ENCODE measurements around the gene PTPN14.

The PTPN14 gene

DNA sequence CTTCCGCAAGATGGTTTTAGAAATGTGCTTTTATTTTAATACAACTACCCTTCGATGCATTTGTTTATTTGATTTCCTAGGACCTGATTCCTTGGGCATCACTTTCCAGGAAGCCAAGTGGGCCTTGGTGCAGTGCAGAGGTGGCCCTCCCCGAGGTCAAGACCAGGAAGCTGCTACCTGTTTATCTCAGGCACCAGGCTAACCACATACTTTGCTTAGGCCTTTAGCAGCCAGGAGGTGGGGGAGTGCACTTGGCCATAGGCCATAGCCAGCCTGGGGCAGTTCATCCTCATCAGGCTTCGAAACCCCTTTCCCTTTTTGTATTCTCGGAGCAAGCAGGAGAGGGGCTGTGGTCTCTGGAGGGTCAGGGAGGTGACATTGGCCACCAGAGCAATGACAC, 225.0 kb downstream of the PTPN14 start:
- DNase-seq = no peak

DNA sequence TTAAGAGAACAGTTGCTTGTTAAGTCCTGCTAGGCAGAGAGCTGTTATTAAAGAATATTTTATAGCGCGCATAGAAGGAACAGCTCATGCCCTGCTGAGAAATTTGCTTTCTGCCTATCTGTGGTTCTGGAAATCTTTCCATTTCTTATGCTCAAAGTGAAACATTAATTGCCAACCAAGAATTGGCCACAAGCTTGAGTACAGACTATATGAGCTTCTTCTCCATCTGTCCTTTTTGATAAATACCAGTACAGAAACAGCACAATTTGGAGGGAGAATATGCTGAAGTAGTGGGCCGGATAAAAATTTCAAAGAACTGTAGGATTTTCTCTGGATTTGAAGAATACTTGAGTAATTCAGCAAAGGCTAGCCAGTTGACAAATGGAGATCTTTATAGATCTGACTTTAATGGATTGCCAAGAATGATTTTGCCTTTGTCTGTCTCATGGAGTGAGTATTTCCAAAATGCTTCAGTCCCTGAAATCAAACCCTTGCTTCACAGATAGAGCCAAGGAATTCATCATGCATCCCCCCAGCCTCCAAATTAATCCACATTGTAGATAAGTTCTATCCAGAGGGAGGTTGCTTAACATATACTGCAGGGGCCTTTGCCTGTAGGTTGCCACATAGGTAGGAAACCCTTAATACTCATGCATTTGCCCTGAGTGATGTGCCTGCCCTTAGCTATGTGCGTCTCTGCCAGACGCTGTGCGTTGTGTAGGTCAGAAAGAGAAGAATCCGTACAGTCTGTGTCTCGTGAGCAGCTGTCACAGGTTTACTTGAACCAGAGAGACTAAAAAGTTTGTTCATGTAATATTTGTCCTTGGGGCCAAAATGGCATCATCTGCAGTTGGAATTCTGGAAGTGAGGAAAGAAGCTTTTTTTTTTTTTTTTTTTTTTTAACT, 226.3 kb downstream of the PTPN14 start:
- no peak for DNase-seq

- DNase-seq = no peak
Measured at GRCh38 chr1:214321705-214322453, 229.5 kb downstream of the PTPN14 start.

GRCh38 chr1:214319938-214320337, 231.5 kb downstream of the PTPN14 start:
- no peak for DNase-seq

DNA sequence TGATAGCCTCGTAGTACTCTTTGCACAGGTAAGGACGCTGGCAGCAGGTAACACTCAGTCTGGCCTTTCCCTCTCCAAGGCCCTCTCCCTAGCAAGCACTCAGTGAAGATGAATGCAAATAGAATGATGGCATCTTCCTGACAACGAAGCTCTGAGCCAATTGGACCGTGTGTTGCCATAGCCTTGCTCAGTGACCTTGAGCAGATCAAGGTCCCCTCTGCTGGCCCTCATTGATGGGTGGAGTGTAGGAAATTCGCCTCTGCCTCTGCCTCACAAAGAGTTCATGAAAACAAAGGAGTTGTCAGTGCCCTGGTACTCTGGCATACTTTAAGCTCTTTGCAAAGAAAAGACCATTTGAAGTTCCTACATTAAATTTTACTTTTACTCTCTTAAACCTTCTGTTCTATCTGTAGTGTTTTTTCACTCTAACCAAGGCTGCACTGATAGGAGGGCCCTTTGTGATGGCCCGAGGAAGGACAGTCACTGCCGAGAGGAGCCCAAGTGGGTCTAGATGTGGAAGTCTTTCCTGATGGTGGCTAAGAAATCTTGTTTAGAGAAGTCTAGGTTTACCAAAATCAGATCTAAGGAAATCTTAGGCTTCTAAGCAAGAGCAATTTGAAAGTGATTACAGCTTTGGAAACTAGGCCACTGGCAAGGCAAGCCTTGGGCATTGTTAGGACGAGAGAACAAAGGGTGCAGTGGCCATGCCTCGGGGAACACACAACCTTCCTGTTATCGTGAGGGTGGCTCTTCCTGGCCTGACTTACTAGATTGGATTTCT, 232.3 kb downstream of the PTPN14 start:
- no peak for DNase-seq

- DNase-seq = no peak
Measured at GRCh38 chr1:214318356-214318755, 233.0 kb downstream of the PTPN14 start.

- DNase-seq = no peak
Measured at GRCh38 chr1:214317734-214318133, 233.7 kb downstream of the PTPN14 start.

- no peak for DNase-seq
Measured at GRCh38 chr1:214317300-214317699, 234.1 kb downstream of the PTPN14 start.

GRCh38 chr1:214316593-214316992, 234.8 kb downstream of the PTPN14 start:
- no peak for DNase-seq

DNA sequence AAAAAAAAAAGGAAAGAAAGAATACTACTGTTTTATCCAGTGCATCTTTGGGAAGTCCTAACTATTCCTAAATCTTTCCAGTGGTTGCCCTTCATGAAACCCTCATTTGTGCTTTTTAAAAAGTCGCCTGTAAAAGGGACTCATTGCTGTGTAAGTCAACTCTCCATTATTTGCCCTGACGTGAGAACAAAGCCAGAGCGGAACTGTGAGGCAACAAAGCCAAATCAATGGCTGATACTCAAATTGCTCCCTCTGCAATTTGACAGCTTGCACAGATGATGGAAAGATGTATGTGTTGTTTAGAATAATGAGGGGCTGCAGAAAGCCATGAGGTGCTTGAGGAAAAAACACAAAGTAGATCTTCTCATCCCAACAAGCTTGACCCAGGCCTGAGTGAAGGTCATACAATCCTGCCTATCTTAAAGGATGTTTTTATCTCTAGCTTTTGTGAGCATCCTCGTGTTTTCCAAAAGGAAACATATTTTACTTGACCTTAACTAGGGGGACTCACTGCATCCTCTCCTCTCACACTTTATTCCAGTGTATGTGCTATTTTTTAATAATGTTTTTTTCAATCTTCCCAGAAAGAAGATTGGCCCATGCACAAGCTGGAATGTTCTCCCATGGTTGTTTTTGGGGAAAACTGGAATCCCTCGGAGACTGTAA, 237.1 kb downstream of the PTPN14 start:
- no peak for DNase-seq

DNA sequence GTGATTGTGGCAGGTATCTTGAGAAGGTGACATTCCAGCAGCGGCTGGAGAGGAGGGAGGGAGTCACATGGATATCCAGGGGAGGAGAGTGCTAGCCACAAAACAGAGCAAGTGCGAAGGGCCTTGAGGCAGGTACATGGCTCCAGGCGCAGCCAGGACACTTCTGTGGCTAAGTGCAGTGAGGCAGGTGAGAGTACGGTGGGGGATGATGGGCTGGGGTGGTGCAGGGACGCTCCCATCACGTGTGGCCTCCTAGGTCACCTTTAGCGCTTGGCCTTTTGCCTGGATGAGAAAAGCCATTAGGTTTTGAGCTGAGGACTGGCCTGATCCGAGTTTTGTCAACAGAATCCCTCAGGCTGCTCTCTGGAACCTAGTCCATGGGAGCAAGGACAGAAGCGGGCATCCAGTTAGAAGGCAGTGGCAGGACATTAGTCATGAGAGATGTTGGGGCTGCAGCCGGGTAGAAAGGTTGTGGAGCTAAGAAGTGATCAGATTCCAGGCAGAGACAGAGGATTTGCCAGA, 238.8 kb downstream of the PTPN14 start:
- DNase-seq = no peak

DNA sequence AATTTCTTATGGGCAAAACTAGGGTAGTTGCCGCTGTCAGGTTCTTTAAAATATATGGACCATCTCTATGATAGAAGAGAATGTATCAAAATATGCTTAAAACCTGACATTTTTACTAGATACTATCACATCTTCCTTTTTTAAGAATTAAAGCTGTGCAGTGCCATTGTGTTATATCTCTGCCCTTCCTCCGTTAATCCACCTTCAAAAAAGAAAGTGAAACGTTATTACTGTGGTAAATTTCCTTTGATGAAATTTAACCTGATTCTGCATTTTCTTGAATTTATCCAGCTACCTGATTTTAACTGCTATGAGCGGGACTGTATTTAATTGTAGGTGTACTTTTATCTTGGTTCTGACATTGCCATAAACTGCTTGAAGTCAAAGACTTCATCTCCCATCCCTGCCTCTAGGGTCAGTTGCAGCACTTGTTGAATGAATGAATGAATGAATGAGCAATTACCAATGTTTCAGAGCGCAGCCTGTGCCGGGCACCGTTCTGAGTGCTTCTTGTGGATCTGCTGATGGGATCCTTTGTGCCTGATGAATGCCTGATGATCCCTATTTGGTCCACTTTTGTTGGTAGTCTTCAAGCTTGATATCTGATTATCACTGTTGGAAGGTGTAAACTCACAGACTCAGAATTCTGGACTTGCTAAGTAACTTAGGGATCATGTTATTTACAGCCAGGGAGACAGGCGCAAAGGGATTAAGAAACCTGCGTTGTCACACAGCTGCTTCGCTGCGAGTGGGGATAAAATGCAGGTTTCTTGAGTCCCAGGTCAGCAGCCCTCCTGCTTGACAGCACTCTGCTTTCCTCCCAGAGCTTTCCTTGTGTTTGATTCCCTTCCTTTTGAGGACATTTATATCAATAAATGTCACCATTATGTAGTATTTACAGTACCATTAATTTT, 240.4 kb downstream of the PTPN14 start:
- no peak for DNase-seq

GRCh38 chr1:214310010-214310409, 241.4 kb downstream of the PTPN14 start:
- no peak for DNase-seq

- no peak for DNase-seq
Measured at GRCh38 chr1:214306269-214306668, 245.1 kb downstream of the PTPN14 start.

DNA sequence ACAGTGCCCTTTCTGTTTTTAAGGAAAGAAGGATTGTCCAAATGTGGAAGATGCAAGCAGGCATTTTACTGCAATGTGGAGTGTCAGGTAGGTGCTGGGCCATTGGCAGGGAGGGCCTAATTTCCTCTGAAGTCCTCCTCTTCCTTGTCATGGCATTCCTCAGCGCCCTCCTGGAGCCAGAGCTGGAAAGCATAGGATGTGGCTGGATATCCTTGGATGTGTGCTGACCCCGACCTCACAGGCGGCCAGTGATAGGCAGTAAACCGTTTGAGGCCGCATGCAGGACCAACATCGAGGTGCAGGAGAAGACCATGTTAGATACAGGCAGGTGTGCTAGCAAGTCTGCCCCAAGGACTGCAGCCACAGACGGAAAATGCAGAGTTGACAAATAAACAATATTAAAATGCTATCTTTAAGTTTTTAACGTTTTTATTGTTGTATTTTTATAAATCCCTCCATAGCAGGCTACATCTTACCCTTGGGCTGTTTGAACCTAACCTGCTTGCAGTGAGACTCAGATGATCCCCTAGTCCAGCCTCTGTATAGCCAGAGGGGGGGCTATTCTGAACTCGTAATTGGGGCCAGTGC, 246.1 kb downstream of the PTPN14 start:
- DNase-seq = no peak

- DNase-seq = no peak
Measured at GRCh38 chr1:214303141-214303930, 248.1 kb downstream of the PTPN14 start.

DNA sequence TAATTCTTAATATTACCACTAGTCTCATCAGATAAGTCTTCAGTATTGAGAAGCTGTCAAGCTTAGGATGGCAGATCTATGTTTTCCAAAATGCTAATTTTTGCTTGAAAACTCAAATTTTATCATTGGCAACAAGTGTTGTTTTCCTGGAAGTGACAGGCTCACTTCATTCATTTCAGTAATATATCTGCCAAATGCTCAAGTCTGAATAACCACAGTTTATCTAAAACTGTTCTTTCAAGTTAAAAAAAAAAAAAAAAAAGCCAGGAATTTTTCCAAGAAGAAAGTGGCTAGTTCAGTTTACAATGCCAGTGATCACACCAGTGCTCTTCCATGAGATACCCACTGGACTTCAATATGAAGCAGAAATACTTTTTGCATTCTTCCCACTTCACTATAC, 249.9 kb downstream of the PTPN14 start:
- no peak for DNase-seq

DNA sequence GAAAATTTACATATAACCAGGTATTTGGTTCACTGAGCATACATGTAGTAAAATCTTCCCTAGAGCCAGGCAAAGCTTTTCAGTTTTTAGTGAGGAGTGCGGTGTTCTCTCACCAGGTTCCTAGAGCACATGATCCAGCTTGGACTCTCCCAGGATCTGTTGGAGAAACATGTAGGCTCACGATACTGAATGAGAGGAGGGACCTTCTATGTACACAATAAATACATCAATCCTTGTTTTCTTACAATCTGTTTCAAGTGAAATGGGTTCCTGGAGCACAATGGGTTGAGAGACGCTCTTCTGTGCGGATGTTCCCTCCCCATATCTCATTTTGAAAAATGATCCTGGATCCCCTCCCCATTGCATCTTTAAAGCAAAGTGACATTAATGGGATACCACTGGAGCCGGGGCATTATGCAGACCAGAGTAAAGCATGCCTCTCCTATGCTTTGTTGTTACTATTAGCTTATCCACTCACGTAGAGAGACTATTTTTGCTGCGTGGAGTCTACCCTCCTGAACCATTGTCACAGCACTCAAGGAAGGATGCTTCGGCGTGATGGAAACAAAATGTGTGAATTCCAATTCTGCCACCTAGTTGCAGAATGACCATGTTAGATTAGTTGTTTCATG, 251.1 kb downstream of the PTPN14 start:
- no peak for DNase-seq

Data from effector CD4-positive, alpha-beta T cell (primary cell).